GM04503 (cell line): ENCODE results near the gene NCBP2L.
"Not testable (repeated sequence)": the region's sequence is repeated elsewhere in the genome, so short reads cannot be mapped to it uniquely, and the experiment has no call there.

Source experiments
- DNase-seq: peaks from one replicate; pipeline ENCODE4 v3.0.0-alpha.2; 2012; ENCODE audit warnings: low read depth

NCBP2L gene

DNA sequence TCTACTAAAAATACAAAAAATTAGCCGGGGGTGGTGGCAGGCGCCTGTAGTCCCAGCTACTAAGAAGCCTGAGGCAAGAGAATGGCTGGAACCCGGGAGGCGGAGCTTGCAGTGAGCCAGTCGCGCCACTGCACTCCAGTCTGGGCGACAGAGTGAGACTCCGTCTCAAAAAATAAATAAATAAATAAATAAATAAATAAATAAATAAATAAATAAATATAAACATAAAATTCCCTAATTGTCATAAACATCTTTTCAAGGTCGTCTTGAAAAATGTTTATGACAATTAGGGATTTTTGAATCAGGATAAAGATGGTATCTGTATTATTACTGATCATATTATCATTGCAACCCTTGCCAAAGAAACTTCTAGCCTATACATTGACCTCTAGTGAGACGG lies 32.5 kb downstream of the NCBP2L start:
- DNase-seq, result not testable (repeated sequence)

GRCh38 chrX:107818900-107819521 lies 41.5 kb downstream of the NCBP2L start:
- no peak for DNase-seq

DNA sequence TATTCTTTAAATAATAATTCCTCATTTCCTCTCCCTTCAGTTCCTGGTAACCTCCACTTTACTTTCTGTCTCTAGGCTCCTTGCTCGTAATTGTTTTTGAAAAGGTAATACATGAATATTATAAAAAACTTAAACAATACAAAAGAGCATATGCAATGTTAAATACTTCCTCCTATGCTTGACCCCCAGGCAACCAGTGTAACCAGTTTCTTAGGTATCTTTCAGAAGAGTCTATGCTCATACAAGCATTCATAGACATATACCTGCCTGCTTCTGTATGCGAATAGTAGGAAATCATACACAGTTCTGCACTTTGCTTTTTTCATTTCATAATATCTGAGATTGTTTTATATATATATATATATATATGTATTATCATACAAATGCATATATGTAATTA lies 45.5 kb downstream of the NCBP2L start:
- no peak for DNase-seq

DNA sequence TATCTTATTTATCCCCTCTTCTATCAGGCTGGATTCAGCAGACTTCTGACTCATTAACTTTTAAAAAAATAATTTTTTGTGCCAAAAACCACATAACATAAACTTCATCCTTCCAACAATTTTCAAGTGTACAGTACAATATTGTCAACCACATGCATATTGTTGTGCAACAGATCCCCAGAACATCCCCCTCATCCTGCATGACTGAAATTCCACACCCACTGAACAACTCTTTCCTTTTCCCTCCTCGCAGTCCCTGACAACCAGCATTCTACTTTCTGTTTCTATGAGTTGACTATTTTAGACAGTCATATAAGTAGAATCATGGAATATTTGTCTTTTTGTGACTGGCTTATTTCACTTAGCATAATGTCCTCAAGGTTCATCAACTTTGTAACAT lies 45.9 kb downstream of the NCBP2L start:
- DNase-seq, result peak; percentile 47

DNA sequence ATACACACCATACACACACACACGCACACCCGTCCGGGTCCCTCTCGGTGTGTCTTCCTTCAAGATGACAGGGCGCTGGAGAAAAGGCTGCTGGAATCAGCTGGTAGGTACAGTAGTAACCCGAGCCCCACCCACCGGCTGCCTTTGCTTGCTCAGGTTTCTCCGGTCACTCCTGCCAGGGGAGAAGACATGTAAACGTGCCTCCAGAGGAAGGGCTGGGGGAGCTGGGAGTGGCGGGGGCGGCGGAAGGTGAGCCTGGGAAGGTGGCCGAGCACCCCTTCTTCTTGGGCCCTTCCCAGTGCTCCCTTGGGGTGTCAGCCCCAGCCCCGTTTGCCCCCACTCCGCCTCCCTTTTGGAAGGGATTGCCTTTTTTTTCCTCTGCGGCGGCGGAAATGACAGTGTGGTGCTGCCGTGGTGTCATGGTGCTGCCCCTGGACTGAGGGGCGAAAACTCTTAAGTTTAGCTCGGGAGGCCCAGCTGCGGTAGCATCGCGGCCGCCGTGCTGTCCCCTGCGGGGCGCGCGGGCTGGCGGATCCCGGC lies 48.2 kb downstream of the NCBP2L start, which contains the start of gene MID2:
Gene MID2 (plus strand): TSS at position 169 of the 540 bp plus-strand sequence. CDS start 561 bp downstream, outside the sequence.
- no peak for DNase-seq

- DNase-seq, result no peak
Measured at GRCh38 chrX:107826238-107827029, 48.9 kb downstream of the NCBP2L start.

DNA sequence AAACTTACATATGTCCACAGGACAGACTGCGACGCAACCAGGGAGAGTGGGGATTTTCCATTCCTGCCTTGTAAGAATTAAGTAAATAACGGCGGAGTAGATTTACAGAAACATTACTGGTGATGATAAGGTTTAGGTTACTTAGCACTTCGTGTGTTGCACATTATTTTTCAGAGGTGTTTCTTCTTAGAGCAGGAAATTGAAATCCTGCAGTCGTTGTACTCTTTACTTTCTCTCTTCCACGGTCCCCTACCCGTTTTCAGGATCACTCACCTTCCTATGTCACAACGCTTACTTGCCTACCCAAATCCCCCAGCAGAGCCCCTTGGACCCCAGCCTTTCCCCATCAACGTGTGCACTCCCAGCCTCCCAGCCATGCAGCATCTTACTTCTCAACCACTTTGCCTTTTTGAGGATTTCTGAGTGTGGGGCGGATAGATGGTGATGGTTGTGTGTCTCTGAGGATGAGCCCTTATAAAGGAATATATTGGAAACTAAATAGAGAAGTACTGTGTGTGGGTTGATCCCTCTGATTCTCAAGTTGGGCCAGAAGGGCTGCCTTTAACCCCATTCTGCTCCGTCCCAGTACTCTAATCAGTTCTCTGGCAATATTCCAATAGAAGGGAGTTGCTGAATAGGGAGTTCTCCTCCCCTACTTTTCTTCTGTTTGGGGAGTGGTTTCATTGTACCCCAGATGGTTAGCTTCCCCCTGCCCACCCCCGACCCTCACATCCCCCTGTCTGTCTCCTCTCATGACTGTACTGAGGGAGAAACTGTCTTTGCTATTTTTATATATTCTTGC lies 49.7 kb downstream of the NCBP2L start:
- no peak for DNase-seq

- no peak for DNase-seq
Measured at GRCh38 chrX:107827852-107828251, 50.3 kb downstream of the NCBP2L start.

DNA sequence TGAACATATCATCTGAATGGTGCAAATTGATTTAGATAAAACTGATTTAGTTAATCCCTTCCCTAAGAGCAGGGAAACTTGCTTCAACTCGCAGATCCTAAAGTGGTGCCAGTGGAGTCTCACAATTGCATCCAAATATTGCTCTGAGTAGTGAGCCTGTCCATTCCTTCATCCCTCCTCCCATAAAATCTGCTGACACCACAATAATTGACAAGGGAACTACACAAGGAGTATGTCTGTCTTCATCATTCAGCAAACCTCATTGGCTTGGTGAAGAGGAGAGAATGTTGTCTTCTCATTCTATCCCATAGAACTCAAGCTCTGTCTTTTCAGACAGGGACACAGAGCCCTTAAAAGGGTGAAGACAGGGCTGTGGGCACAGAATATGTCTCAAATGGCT lies 52.3 kb downstream of the NCBP2L start:
- no peak for DNase-seq

DNA sequence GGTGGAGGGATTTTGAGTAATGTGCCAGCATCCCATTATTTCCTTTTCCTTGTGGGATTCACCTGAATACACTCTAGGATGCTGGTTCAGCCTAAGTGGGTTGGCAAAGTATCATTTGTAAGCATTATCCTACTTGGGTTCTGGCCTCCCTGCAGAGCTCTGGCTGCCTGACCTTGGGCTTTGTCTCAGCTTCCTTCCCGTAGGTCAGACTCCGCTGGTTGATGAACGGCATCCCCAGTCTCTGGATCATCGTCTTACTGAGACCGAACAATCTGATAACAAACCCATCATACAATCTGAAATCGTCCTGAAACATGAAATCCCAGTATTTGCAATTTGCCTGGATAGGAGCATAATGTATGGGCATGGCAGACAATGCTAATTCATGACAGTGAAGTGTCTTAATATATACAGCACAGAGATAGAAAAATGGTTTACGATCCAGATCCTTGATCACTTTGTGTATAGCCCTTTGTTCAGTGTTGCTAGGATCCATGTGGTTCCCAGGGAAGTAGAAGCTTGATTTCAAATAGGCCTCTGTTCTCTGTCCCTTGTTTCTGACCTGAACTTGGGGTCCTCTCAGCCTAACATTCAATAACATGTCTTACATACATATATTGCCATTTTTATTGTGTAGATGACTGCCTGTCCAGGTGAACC lies 53.7 kb downstream of the NCBP2L start:
- no peak for DNase-seq

GRCh38 chrX:107834275-107835201 lies 57.0 kb downstream of the NCBP2L start:
- no peak for DNase-seq

DNA sequence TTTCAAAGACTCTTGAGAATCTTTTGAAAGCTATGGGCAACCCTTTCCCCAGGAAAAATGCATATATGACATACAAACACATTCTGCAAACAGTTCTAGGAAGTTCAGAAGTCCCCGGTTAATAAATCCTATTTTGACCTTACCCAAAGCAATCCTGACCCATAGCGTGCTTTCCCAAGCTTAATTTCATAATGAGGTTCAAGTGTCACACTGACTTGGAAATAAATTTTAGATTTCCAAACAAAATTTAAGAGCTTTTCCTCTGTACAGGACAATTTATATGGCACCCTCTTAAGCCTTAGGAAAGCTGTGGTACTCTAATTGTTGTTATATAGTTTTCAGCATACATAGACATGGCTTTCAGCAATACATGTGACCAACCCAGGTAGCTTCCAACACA lies 59.4 kb downstream of the NCBP2L start:
- no peak for DNase-seq

GRCh38 chrX:107840971-107841370 lies 63.4 kb downstream of the NCBP2L start:
- no peak for DNase-seq

DNA sequence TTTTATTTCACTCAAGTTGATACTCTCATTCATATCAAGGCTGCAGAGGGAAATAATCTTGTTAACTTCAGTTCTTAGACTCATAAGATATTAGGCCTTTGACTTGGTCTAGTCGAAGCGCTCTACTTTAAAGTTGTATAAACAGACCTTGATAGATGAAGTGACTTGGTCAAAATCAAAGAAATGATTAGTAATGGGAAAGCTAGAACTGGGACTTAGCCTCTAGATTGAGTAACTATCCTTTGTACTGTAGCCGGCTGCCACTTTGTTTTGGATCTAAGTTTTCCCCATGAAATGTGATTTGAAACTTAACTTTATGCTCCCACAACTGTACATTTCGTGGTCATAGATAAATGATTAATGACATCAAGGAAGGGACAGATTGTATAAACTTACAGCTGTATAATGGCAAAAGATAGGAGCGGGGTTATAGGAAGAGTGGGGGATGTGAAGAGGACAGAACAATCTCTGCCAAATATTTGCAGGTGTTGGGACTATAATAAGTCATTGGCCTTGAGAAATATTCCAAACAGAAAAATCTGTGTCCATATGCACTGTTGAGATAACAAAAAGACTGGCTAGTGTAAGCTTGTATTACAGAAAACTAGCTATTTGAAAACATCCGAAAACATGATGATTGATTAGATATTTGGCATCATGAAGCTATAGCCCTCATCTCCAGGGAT lies 65.3 kb downstream of the NCBP2L start:
- no peak for DNase-seq
